Loucy (cell line): Measurements from ENCODE around the gene KIAA0825.
A peak's percentile ranks its signal among the peaks of the same experiment; 100 is the strongest.
"Not testable (repeated sequence)": the region's sequence is repeated elsewhere in the genome, so short reads cannot be mapped to it uniquely, and the experiment has no call there.

Experiments
- H2AFZ ChIP-seq: fragments of 200-600 bp; sonication (generic); 2 replicates; pipeline ENCODE4 v1.6.0; 2016; ENCODE audit warnings: antibody characterized with exemption, mild to moderate bottlenecking, low read length, moderate library complexity
- H3F3A ChIP-seq: fragments of 200-600 bp; 2 replicates; pipeline ENCODE4 v1.6.0; 2016; ENCODE audit warnings: antibody characterized with exemption, low read depth, mild to moderate bottlenecking
- H3K27me3 ChIP-seq: fragments of 200-600 bp; sonication (generic); 2 replicates; pipeline ENCODE4 v1.6.1; 2014; ENCODE audit warnings: low read length, mild to moderate bottlenecking; ENCODE audit not compliant: insufficient read depth, poor library complexity, severe bottlenecking
- H3K36me3 ChIP-seq: fragments of 200-600 bp; sonication (generic); 2 replicates; pipeline ENCODE4 v1.6.1; 2016; ENCODE audit warnings: low read length; ENCODE audit not compliant: insufficient read depth
- H3K4me1 ChIP-seq: fragments of 200-600 bp; sonication (generic); 2 replicates; pipeline ENCODE4 v1.5.1; 2014; ENCODE audit warnings: low read length, mild to moderate bottlenecking; ENCODE audit not compliant: insufficient read depth, poor library complexity, severe bottlenecking
- H3K4me2 ChIP-seq: fragments of 200-600 bp; sonication (generic); 2 replicates; pipeline ENCODE4 v1.6.0; 2014; ENCODE audit warnings: antibody characterized with exemption, low read length, low read depth, mild to moderate bottlenecking; ENCODE audit not compliant: poor library complexity, severe bottlenecking
- H3K4me3 ChIP-seq: fragments of 200-600 bp; sonication (generic); 2 replicates; pipeline ENCODE4 v1.5.1; 2014; ENCODE audit warnings: low read length, mild to moderate bottlenecking, mixed read lengths; ENCODE audit not compliant: poor library complexity, severe bottlenecking
- H3K79me2 ChIP-seq: fragments of 200-600 bp; sonication (generic); 2 replicates; pipeline ENCODE4 v1.6.1; 2014; ENCODE audit warnings: low read length; ENCODE audit not compliant: insufficient read depth
- H3K9ac ChIP-seq: fragments of 200-600 bp; sonication (generic); 2 replicates; pipeline ENCODE4 v1.6.0; 2014; ENCODE audit warnings: mild to moderate bottlenecking, low read depth, low read length, moderate library complexity; ENCODE audit not compliant: poor library complexity, severe bottlenecking
- H3K9me2 ChIP-seq: fragments of 200-600 bp; sonication (generic); replicated peaks from 2 replicates; pipeline ENCODE4 v1.6.1; 2016; ENCODE audit warnings: low read depth, low read length, mixed read lengths
- H3K9me3 ChIP-seq: fragments of 200-600 bp; sonication (generic); 2 replicates; pipeline ENCODE4 v1.6.1; 2014; ENCODE audit warnings: mild to moderate bottlenecking, antibody characterized with exemption, low read length, low read depth; ENCODE audit not compliant: insufficient read depth
- H4K20me1 ChIP-seq: fragments of 200-600 bp; sonication (generic); 2 replicates; pipeline ENCODE4 v1.6.0; 2014; ENCODE audit warnings: antibody characterized with exemption, low read length, mild to moderate bottlenecking; ENCODE audit not compliant: insufficient read depth, poor library complexity, severe bottlenecking
- EZH2phosphoT487 ChIP-seq: fragments of 200-600 bp; IDR thresholded peaks from 2 replicates; pipeline ENCODE4 v1.6.1; 2018; ENCODE audit warnings: antibody characterized with exemption, mild to moderate bottlenecking, moderate library complexity, borderline replicate concordance
- TF ChIP-seq, protein P1 (sequence below): fragments of 200-600 bp; sonication (generic); conservative IDR thresholded peaks from 2 replicates; pipeline ENCODE4 v1.5.1; 2014; ENCODE audit warnings: mild to moderate bottlenecking, antibody characterized with exemption, low read length

KIAA0825 gene

DNA sequence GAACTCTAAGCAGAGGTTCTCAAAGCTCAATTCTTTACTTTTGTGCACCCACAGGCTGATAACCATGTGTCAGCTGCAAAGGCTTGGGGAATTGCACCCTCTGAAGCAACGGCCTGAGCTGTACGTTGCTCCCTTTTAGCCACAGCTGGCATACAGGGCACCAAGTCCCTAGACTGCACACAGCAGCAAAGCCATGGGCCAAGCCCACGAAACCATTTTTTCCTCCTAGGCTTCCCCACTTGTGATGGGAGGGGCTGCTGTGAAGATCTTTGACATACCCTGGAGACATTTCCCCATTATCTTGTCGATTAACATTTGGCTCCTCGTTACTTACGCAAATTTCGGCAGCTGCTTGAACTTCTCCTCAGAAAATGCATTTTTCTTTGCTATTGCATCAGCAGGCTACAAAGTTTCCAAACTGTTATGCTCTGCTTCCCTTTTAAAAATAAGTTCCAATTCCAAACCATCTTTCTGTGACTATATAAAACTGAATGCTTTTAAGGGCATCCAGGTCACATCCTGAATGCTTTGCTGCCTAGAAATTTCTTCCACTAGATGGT is 23.0 kb downstream of the KIAA0825 start:
- Histone ChIP-seq H3K4me3 (no peak overlapping the region), H3K9ac (no peak overlapping the region), H3K79me2 (no peaks in the 10 kb centered on the region), H4K20me1 (no peaks in the 10 kb centered on the region), H3K4me1 (no peaks in the 10 kb centered on the region), H3K36me3 (no peaks in the 10 kb centered on the region), H2AFZ (no peak overlapping the region), H3K4me2 (no peak overlapping the region), H3K9me3 (no peaks in the 10 kb centered on the region), H3K27me3 (no peaks in the 10 kb centered on the region), H3K9me2 (no peaks in the 10 kb centered on the region), H3F3A (no peaks in the 10 kb centered on the region)
- TF ChIP-seq, protein P1, sequence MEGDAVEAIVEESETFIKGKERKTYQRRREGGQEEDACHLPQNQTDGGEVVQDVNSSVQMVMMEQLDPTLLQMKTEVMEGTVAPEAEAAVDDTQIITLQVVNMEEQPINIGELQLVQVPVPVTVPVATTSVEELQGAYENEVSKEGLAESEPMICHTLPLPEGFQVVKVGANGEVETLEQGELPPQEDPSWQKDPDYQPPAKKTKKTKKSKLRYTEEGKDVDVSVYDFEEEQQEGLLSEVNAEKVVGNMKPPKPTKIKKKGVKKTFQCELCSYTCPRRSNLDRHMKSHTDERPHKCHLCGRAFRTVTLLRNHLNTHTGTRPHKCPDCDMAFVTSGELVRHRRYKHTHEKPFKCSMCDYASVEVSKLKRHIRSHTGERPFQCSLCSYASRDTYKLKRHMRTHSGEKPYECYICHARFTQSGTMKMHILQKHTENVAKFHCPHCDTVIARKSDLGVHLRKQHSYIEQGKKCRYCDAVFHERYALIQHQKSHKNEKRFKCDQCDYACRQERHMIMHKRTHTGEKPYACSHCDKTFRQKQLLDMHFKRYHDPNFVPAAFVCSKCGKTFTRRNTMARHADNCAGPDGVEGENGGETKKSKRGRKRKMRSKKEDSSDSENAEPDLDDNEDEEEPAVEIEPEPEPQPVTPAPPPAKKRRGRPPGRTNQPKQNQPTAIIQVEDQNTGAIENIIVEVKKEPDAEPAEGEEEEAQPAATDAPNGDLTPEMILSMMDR, result no peak
- TF ChIP-seq EZH2phosphoT487, result no peak

DNA sequence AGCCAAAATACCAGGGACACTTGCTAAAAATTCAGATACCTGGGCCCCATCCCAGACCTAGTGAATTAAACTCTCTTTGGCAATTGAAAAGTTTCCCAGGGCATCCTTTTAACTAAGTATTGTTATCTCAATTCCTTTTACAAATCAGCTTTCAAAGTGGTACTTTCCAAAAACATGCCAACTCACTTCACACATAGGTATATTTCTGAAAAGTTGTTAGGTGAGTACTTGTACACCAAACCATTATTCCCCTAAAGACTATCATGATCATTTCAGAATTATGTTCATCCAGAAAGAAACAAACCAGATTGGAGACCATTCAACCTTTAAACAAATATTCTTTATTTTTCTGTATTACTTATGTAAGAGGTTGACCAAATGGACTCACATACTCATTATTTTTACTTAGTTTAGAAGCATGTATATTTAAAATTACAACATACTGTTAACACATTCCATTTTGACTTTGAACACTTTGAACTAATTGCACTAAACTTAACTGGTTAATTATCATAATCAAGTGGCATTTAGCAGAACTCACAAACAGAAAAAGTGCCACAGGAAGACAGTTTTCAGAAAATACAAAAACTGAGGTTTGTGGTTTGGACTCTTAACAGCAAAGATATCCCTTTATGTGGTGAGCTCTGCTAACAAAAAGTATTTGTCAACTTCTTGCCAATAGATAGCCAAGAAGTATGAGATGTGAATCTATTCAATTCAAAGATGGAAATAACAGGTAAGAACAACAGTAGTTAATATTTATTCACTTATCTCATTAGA is 40.7 kb downstream of the KIAA0825 start:
- TF ChIP-seq, protein P1, result no peak
- TF ChIP-seq EZH2phosphoT487, result no peak

DNA sequence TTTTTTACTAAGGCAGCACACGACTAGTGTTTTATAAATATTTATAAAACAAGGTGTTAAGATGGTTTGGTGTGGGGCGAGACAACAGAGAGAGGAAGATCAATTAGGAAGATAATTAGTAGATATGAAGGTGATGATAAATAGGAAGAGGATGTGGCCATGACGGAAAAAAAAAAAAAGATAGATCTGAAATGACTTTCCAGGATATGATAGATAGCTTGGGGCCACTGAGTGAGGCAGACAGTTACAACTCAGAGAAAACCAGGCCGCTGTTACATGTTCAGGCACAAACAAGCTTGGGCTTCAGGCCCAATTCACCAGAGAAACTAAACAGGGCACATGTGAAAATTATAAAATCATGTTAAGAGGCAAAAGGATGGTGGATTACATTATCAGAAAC is 43.2 kb downstream of the KIAA0825 start:
- H2AFZ ChIP-seq, result no peak overlapping the region
- no peak for TF ChIP-seq EZH2phosphoT487
- TF ChIP-seq, protein P1, result no peak
- H3K9me2 ChIP-seq, result no peaks in the 10 kb centered on the region
- H3K4me1 ChIP-seq, result peaks cover 12% of the 10 kb centered on the region
- H3K4me3 ChIP-seq, result no peak overlapping the region
- H3K9ac ChIP-seq, result no peak overlapping the region
- H3K27me3 ChIP-seq, result no peaks in the 10 kb centered on the region
- no peaks in the 10 kb centered on the region for H3F3A ChIP-seq
- H4K20me1 ChIP-seq, result no peaks in the 10 kb centered on the region
- H3K9me3 ChIP-seq, result no peaks in the 10 kb centered on the region
- no peaks in the 10 kb centered on the region for H3K36me3 ChIP-seq
- H3K4me2 ChIP-seq, result no peak overlapping the region
- H3K79me2 ChIP-seq, result no peaks in the 10 kb centered on the region

More for the DNA sequence above, 40.7 kb downstream of the KIAA0825 start:
- no peaks in the 10 kb centered on the region for H3F3A ChIP-seq
- H3K9me2 ChIP-seq, result no peaks in the 10 kb centered on the region
- no peak overlapping the region for H3K9ac ChIP-seq
- no peaks in the 10 kb centered on the region for H4K20me1 ChIP-seq
- peak overlapping the region; percentile 55 for H3K4me2 ChIP-seq
- H3K4me1 ChIP-seq, result peaks cover 17% of the 10 kb centered on the region
- peak overlapping the region; percentile 24 for H3K4me3 ChIP-seq
- no peaks in the 10 kb centered on the region for H3K27me3 ChIP-seq
- no peaks in the 10 kb centered on the region for H3K79me2 ChIP-seq
- no peaks in the 10 kb centered on the region for H3K9me3 ChIP-seq
- H2AFZ ChIP-seq, result no peak overlapping the region
- no peaks in the 10 kb centered on the region for H3K36me3 ChIP-seq

DNA sequence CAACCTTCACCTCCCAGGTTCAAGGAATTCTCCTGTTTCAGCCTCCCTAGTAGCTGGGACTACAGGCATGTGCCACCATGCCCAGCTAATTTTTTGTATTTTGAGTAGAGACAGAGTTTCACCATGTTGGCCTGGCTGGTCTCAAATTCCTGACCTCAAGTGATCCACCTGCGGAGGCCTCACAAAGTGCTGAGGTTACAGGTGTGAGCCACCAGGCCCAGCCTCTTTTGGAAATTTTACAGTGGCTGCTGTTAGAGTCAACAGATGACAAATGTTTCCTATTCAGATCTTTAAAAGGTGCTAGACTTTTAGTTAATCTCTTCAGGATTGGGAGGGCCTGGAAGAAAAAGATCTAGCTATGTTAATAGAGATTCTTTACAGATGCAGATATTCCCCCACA is 45.1 kb downstream of the KIAA0825 start:
- not testable (repeated sequence) for H3K4me3 ChIP-seq, H3K79me2 ChIP-seq, H4K20me1 ChIP-seq, H3K4me1 ChIP-seq, H3K4me2 ChIP-seq, H3K9me2 ChIP-seq, H3K27me3 ChIP-seq, H3K9me3 ChIP-seq, H3K36me3 ChIP-seq, H2AFZ ChIP-seq, H3F3A ChIP-seq, H3K9ac ChIP-seq
